Breast epithelium (tissue), 4 donors: ENCODE results near the gene GLRA1. TPM values are rescaled to one million over a fixed set of nuclear protein-coding genes. Genes with fewer than 3 reads are reported as not detected.

Experiments used
- DNase-seq, 2 donors: peaks; one replicate each; pipeline ENCODE4 v3.0.0-alpha.2; 2019; ENCODE audit warnings: low spot score in 2 of 2
- H3K27ac ChIP-seq, 2 donors: fragments of 200-600 bp; sonication (generic) in 1 of 2; one replicate each; pipeline ENCODE4 v1.5.1; 2016 to 2019; ENCODE audit warnings: mild to moderate bottlenecking in 1 of 2
- H3K27me3 ChIP-seq, 2 donors: fragments of 200-600 bp; sonication (generic) in 1 of 2; one replicate each; pipeline versions ENCODE4 v1.5.1 to v1.6.0; 2017 to 2019; ENCODE audit warnings: control low read depth in 1 of 2, mild to moderate bottlenecking in 1 of 2
- H3K36me3 ChIP-seq: fragments of 200-600 bp; one replicate; pipeline ENCODE4 v1.5.1; 2019
- H3K4me1 ChIP-seq, 2 donors: fragments of 200-600 bp; sonication (generic); one replicate each; pipeline ENCODE4 v1.5.1; 2016 to 2019; ENCODE audit warnings: control low read depth in 1 of 2
- H3K4me3 ChIP-seq, 3 donors: fragments of 200-600 bp; sonication (generic); 1 replicate in 2 of 3; 2 replicates in 1 of 3; pipeline ENCODE4 v1.5.1; 2016 to 2019; ENCODE audit warnings: mild to moderate bottlenecking in 3 of 3, moderate library complexity in 2 of 3
- H3K9me3 ChIP-seq, 2 donors: fragments of 200-600 bp; sonication (generic) in 1 of 2; one replicate each; pipeline ENCODE4 v1.5.1; 2016 to 2019; ENCODE audit warnings: control low read depth in 1 of 2
- CTCF ChIP-seq, 3 donors: fragments of 450-650 bp; IDR thresholded peaks; one replicate each; pipeline ENCODE4 v1.5.1; 2016 to 2017; ENCODE audit warnings: antibody characterized with exemption in 3 of 3, mild to moderate bottlenecking in 3 of 3, moderate library complexity in 3 of 3
- POLR2A ChIP-seq: fragments of 450-650 bp; IDR thresholded peaks from one replicate; pipeline ENCODE4 v1.6.1; 2016; ENCODE audit warnings: antibody characterized with exemption, mild to moderate bottlenecking, moderate library complexity
- POLR2AphosphoS5 ChIP-seq, 3 donors: sonication (generic); formaldehyde crosslinking; IDR thresholded peaks; one replicate each; pipeline ENCODE4 v1.6.1; 2017; ENCODE audit warnings: antibody characterized with exemption in 3 of 3
- intact Hi-C: fragments of 100-400 bp; cut with DNase I; formaldehyde crosslinking; loops from one replicate; pipeline ENCODE4 v1.15.1; 2023; ENCODE audit warnings: low total_unique reads
- total RNA-seq, 3 donors: library from RNA; depleted of rRNA; stranded (reverse); fragments of >200 nt; gene quantifications; one replicate each; pipeline ENCODE4 v1.1.0, GENCODE V29; 2016

The GLRA1 gene
- total RNA-seq, 3 donors from 2014 or later: not detected

- no peaks in the 10 kb centered on the region for H3K9me3 ChIP-seq
- H3K27ac ChIP-seq: no peak overlapping the region
- intact Hi-C loops: no loop called here
- no peak for TF ChIP-seq POLR2A
- no peak overlapping the region for H3K4me3 ChIP-seq
- H3K4me1 ChIP-seq: no peaks in the 10 kb centered on the region
- H3K27me3 ChIP-seq: no peaks in the 10 kb centered on the region
- H3K36me3 ChIP-seq: no peaks in the 10 kb centered on the region
- DNase-seq: no peak
Measured at GRCh38 chr5:151904127-151904526, 20.5 kb downstream of the GLRA1 start.

GRCh38 chr5:151903243-151903653 is 21.4 kb downstream of the GLRA1 start:
- no peak for DNase-seq
- H3K4me3 ChIP-seq: no peak overlapping the region
- H3K36me3 ChIP-seq: no peaks in the 10 kb centered on the region
- H3K4me1 ChIP-seq: no peaks in the 10 kb centered on the region
- no peaks in the 10 kb centered on the region for H3K9me3 ChIP-seq
- no peak overlapping the region for H3K27ac ChIP-seq
- intact Hi-C loops: no loop called here
- no peaks in the 10 kb centered on the region for H3K27me3 ChIP-seq
- TF ChIP-seq POLR2A (no peak), CTCF (IDR thresholded peaks at IDR 0.05) (no peak), POLR2AphosphoS5 (IDR thresholded peaks at IDR 0.05) (no peak)

GRCh38 chr5:151902215-151902614 is 22.4 kb downstream of the GLRA1 start:
- Histone ChIP-seq H3K9me3 (no peaks in the 10 kb centered on the region), H3K4me1 (no peaks in the 10 kb centered on the region), H3K36me3 (no peaks in the 10 kb centered on the region), H3K4me3 (no peak overlapping the region), H3K27me3 (no peaks in the 10 kb centered on the region), H3K27ac (no peak overlapping the region)
- intact Hi-C loops: no loop called here
- DNase-seq: no peak
- TF ChIP-seq POLR2A (no peak), CTCF (IDR thresholded peaks at IDR 0.05) (no peak)

- Histone ChIP-seq H3K9me3 (no peaks in the 10 kb centered on the region), H3K4me1 (no peaks in the 10 kb centered on the region), H3K27ac (no peak overlapping the region), H3K36me3 (no peaks in the 10 kb centered on the region), H3K4me3 (no peak overlapping the region), H3K27me3 (no peaks in the 10 kb centered on the region)
- no peak for DNase-seq
- intact Hi-C loops: no loop called here
- TF ChIP-seq POLR2AphosphoS5 (IDR thresholded peaks at IDR 0.05) (no peak), POLR2A (no peak), CTCF (IDR thresholded peaks at IDR 0.05) (no peak)
Measured at GRCh38 chr5:151901611-151902010, 23.0 kb downstream of the GLRA1 start.

- Histone ChIP-seq H3K27ac (no peak overlapping the region), H3K4me1 (no peaks in the 10 kb centered on the region), H3K27me3 (no peaks in the 10 kb centered on the region), H3K9me3 (no peaks in the 10 kb centered on the region), H3K36me3 (no peaks in the 10 kb centered on the region), H3K4me3 (no peak overlapping the region)
- no peak for TF ChIP-seq CTCF (IDR thresholded peaks at IDR 0.05)
- TF ChIP-seq POLR2A: no peak
- no peak for TF ChIP-seq POLR2AphosphoS5 (IDR thresholded peaks at IDR 0.05)
- DNase-seq: no peak
- intact Hi-C loops: no loop called here
Measured at GRCh38 chr5:151900891-151901290, 23.8 kb downstream of the GLRA1 start.

GRCh38 chr5:151899399-151899798 is 25.3 kb downstream of the GLRA1 start:
- intact Hi-C loops: loop anchor here (10.0 kb wide), 1 partner anchor 1535 kb away; no protein-coding TSS in a partner anchor
- TF ChIP-seq POLR2A (no peak), CTCF (IDR thresholded peaks at IDR 0.05) (no peak), POLR2AphosphoS5 (IDR thresholded peaks at IDR 0.05) (no peak)
- Histone ChIP-seq H3K4me3 (no peak overlapping the region), H3K27ac (no peak overlapping the region), H3K36me3 (no peaks in the 10 kb centered on the region), H3K9me3 (no peaks in the 10 kb centered on the region), H3K4me1 (no peaks in the 10 kb centered on the region), H3K27me3 (no peaks in the 10 kb centered on the region)
- no peak for DNase-seq
